Activated gamma-delta T cell treated with Interleukin-2 at 50 U/mL for 16 hours (primary cell): ENCODE data around the gene MYRFL.
"Not testable (repeated sequence)": the region's sequence is repeated elsewhere in the genome, so short reads cannot be mapped to it uniquely, and the experiment has no call there.

Source experiments
- DNase-seq: peaks from one replicate; pipeline ENCODE4 v3.0.0-alpha.2; 2020

MYRFL gene

DNA sequence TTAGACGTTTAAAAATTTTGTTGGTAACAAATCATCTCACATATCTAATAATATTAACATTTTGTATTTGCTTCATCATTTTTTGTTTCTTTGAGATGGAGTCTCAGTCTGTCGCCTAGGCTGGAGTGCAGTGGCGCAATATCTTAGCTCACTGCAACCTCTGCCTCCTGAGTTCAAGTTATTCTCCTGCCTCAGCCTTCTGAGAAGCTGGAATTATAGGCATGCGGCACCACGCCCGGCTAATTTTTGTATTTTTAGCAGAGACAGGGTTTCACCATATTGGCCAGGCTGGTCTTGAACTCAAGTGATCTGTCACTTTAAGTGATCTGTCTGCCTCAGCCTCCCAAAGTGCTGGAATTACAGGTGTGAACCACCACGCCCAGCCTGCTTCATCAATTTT is 169.1 kb downstream of the MYRFL start:
- DNase-seq = not testable (repeated sequence)

- no peak for DNase-seq
These were observed 169.7 kb downstream of the MYRFL start for GRCh38 chr12:69994724-69995173.

GRCh38 chr12:69996241-69996640 is 171.2 kb downstream of the MYRFL start:
- DNase-seq = no peak

DNA sequence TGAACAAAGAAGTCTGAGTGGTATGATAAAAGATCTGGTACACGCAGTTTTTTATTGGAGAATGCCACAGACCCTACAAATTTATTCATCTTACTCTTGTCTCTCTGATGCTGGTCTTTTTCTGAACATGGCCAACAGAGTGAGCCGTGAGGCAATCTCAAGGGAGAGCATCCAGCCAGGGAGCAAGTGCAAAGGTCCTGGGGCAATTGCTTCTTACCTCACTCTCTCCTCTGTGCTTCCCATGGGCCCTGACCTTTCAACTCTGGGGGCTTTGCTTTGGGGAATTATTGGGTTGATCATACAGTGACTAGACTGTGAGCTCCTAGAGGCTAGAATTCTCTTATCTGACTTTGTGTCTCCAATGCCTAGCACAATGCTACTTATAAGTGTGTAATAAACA is 171.7 kb downstream of the MYRFL start:
- no peak for DNase-seq

- DNase-seq = no peak
These were observed 173.0 kb downstream of the MYRFL start for GRCh38 chr12:69998011-69998410.

- no peak for DNase-seq
These were observed 173.9 kb downstream of the MYRFL start for GRCh38 chr12:69998922-69999321.

GRCh38 chr12:69999561-69999960 is 174.5 kb downstream of the MYRFL start:
- no peak for DNase-seq

DNA sequence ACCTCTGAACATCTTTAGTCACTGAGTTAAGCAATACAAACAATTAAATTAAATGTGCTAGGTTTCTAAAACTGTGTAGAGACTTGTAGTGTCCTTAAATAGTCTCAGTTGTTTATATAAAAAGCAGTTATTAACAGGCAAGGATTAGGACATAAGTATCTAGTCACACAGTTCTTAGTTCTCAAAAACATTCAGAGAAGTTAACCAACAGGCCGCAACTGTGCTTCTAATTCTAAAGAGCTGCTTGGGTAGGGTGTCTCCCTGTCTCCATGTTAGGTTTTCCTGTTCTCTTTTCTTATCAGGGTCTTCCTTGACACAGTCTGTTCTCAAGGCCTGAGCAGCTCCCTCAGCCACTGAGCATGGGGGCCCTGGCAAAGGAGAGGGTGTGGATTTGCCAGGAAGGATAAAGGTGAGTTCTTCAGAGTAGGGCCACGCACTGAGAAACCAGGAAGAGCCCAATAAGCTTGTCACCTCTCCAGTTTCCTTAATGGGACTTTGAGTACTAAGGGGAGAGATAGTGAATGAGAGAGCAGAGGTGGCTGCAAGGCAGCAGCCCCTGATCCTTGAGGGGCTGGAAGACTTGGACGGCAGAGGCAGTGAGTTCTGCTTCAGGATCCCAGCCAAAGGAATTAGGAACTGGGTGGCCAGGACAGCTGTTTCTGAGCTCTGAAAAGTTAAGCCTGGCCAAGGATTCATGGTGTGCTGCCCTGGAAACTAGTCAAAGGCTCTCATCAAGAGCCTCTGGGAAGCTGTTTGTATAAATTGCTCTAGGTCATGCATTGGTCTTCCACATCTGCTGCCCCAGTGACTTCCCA is 177.3 kb downstream of the MYRFL start:
- no peak for DNase-seq

DNA sequence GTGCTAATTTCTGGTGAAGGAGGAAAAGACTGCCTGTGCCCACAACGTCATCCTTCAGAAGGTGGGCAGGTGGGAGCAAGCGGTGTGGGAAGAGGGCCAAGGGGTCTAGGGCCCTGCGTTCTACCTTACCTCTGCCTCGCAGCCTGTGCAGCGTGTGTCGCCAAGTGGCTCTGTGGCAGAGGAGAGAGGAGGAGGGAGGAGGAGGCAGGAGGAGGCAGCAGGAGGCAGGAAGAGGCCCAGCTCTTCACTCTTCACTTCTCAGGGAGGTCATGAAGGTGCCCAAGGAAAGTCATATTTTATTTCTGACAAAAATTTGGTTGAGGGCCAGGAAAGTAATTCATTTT is 177.9 kb downstream of the MYRFL start:
- DNase-seq = no peak

DNA sequence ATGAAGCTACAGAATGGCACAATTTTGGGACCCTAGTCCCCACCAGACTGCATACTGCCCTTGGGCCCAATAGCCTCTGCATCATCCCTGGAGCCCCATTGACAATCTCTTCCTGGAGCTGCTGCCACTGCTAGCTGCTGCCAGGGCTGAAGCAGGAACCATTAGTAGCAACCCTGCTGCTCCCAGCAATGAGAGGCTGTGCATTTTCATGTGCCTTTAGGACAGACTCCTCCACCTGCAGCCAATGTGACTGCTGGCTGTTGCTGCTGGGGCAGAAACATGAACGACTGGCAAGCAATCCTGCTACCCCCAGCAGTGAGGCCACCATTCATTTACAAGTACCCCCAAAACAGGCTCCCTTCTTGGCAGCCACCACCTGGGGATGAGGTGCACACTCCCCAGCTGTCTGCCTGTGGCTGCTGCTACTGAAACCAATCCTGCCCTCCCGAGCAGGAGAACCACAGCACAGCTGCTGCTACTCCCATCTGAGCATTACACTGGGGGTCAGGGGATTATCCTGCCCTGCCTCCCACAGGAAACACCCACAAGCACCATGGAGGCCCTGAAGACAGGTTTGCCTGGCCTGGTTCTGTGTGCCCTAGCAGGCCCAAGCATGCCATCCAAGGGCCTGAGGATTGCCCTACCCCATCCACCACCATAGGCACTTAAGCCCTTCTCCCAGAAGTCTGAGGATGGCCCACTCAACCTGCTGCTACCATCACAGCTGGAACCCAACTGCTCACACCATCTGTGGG is 181.0 kb downstream of the MYRFL start:
- DNase-seq = no peak

DNA sequence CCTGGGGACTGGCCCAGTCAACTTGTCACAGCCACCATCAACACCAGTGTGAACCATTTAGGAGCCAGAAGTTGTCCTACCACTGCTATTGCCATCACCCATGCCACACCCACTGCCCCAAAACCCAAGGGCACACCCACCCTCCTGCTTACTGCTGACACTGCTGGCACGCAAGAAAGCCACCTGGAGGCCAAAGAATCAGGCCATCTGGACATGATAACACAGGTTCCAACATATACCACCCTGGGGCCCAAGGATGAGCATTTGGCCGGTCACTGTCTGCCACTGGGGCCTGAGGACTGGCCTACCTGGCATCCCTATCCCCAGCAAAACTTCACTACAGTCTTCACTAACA is 181.6 kb downstream of the MYRFL start:
- no peak for DNase-seq

GRCh38 chr12:70007687-70008086 is 182.7 kb downstream of the MYRFL start:
- no peak for DNase-seq
